HCEC 1CT (cell line): Measurements from ENCODE around the gene BCL2.

Experiments
- DNase-seq: peaks from one replicate; pipeline ENCODE4 v3.0.0-alpha.2; 2017

BCL2 gene

GRCh38 chr18:63325086-63325686 lies 5.6 kb upstream of the BCL2 start:
- DNase-seq = no peak

- peak; percentile 71 for DNase-seq
These were observed 3.5 kb upstream of the BCL2 start for GRCh38 chr18:63322908-63323634.

GRCh38 chr18:63322206-63322605 lies 2.6 kb upstream of the BCL2 start:
- DNase-seq = no peak

GRCh38 chr18:63321291-63321690 lies 1.7 kb upstream of the BCL2 start:
- no peak for DNase-seq

- no peak for DNase-seq
These were observed 1.4 kb upstream of the BCL2 start for GRCh38 chr18:63320975-63321265.

- peak; percentile 65 for DNase-seq
These were observed 780 bp upstream of the BCL2 start for GRCh38 chr18:63320123-63320974.

GRCh38 chr18:63318889-63319382 lies 633 bp downstream of the BCL2 start:
- no peak for DNase-seq

GRCh38 chr18:63317982-63318888 lies 1.3 kb downstream of the BCL2 start:
- DNase-seq = no peak

GRCh38 chr18:63317556-63317946 lies 2.0 kb downstream of the BCL2 start:
- DNase-seq = no peak

GRCh38 chr18:63316612-63317555 lies 2.7 kb downstream of the BCL2 start:
- no peak for DNase-seq

GRCh38 chr18:63315876-63316275 lies 3.7 kb downstream of the BCL2 start:
- DNase-seq = no peak

- DNase-seq = no peak
These were observed 4.4 kb downstream of the BCL2 start for GRCh38 chr18:63315131-63315662.

- no peak for DNase-seq
These were observed 5.3 kb downstream of the BCL2 start for GRCh38 chr18:63314062-63314790.

GRCh38 chr18:63313396-63313917 lies 6.1 kb downstream of the BCL2 start:
- no peak for DNase-seq

GRCh38 chr18:63312737-63313395 lies 6.7 kb downstream of the BCL2 start:
- DNase-seq = no peak

- no peak for DNase-seq
These were observed 7.6 kb downstream of the BCL2 start for GRCh38 chr18:63312019-63312409.

GRCh38 chr18:63311118-63312018 lies 8.2 kb downstream of the BCL2 start:
- no peak for DNase-seq

GRCh38 chr18:63309422-63309821 lies 10.1 kb downstream of the BCL2 start:
- no peak for DNase-seq
